ENCODE measurements around the gene DECR2.
A peak's percentile ranks its signal among the peaks of the same experiment; 100 is the strongest.
"Not testable (repeated sequence)": the region's sequence is repeated elsewhere in the genome, so short reads cannot be mapped to it uniquely, and the experiment has no call there.

Gene DECR2, protein sequence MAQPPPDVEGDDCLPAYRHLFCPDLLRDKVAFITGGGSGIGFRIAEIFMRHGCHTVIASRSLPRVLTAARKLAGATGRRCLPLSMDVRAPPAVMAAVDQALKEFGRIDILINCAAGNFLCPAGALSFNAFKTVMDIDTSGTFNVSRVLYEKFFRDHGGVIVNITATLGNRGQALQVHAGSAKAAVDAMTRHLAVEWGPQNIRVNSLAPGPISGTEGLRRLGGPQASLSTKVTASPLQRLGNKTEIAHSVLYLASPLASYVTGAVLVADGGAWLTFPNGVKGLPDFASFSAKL

DNA sequence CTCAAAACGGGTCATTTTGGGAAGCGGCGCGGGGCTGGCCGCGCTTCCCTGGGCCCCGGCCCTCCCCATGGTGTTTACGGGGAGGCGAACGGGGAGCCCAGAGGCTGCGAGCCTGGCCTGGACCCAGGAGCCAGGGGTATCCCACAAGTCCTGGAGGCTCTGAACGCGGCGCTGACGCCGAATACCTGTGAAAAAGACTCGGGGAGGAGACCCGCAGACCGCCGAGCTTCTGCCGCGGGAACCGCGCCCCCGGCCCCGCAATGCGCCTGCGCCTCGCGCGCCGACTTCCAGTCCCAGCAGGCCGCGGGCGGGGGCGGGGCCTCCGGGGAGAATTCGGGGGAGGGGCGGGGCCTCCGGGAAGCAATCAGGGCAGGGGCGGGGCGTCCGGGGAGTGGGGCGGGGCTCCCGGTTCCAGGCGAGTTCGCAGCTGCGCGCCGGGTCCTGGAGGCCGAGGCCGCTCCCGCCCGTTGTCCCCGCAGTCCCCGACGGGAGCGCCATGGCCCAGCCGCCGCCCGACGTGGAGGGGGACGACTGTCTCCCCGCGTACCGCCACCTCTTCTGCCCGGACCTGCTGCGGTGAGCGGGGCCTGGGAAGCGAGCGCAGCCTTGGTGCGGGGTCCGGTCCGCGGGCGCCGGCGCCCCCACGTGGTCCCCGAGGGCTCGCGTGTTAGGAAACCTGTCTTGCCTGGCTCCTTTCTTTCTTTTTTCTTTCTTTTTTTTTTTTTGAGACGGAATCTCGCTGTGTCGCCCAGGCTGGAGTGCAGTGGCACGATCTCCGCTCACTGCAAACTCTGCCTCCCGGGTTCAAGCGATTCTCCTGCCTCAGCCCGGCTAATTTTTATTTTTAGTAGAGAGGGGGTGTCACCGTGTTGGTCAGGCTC is at the start of gene DECR2:
DECR2 (plus strand) TSS at position 418 of the 881 bp plus-strand sequence; CDS start at position 497, 79 bp downstream.
- peak; percentile 63 for DNase-seq (ENCODE audit: low read depth)

DNA sequence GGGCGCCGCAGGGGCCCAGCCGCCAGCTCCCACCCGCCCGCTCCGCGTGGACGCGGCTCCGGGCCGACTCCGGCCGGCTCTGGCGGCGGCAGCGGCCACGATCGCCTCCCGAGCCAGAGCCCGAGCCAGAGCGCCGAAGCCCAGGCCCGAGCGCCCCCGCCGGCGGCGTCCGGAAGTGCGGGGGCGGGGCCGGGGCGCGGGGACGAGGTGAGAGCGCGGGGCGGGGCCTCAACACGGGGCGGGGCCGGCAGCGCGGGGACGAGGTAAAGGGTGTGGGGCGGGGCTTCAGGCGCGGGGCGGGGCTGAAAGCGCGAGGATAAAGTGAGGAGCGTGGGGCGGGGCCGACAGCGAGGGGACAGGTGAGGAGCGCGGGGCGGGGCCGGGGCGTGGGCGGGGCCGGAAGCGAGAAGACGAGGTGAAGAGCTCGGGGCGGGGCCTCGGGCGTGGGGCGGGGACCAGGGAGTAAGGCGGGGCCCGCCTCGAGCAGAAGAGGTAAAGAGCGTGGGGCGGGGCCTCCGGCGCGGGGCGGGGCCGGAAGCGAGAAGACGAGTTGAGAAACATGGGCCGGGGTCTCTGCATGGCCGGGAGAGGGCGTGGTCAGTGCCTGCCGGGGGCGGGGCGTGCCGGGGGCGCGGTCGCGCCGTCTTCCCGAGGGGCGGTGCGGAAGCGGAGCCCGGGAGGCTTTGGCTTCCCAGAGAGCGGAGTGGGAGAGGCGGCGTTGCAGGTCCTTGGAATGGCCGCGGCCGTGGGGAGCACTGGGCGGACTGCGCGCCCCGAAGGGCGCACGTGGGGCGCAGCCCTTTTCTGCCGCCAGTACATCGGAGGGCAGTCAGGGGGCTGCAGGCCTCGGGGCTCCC is 48.9 kb upstream of the DECR2 start, which contains the start of gene AXIN1:
AXIN1 (minus strand) TSS at position 177 of the 857 bp plus-strand sequence. CDS start 5,698 bp downstream, outside the sequence.
- DNase-seq (ENCODE audit: low read depth): peak; percentile 82

DNA sequence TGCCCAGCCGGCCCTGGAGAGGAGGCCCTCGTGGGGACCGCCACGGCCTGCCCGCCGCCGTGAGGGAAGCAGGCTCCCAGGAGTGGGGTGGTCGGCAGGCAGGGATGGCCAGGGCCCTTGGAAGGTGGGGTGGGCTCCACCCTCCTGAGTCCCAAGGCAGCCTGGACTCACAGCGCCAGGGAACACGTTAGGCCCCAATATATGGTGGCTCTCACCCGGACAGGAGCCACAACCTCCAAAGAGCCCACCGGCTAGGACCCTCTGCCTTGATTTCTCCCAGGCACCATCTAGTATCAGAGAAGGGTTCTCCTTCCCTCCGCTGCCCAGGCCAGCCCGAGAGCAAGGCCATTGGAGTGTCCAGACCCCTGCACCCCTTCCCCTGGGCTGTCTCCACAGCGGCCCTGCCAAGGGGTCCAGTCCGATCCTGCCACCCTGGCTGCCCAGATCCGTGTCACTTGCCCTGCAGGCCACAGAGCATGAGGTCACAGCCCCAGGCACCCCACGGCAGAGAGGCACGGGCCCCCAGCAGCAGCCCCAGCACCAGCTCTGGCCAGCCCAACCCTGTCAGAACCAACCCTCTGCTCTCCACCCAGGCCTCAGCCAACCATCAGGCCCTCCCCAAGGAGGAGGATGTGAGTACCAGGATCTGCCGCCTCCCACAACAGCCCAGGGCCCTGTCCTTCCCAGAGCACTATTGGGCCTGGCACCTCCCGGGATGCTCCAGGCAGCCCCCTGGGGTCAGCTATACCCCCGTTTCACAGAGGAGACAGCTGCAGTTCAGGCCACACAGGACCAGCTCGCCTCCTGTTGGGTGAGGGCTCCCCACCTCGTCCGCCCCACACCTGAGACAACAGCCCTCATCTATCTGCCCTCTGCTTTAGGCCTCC is 48.0 kb upstream of the DECR2 start:
- DNase-seq (ENCODE audit: low read depth): no peak

DNA sequence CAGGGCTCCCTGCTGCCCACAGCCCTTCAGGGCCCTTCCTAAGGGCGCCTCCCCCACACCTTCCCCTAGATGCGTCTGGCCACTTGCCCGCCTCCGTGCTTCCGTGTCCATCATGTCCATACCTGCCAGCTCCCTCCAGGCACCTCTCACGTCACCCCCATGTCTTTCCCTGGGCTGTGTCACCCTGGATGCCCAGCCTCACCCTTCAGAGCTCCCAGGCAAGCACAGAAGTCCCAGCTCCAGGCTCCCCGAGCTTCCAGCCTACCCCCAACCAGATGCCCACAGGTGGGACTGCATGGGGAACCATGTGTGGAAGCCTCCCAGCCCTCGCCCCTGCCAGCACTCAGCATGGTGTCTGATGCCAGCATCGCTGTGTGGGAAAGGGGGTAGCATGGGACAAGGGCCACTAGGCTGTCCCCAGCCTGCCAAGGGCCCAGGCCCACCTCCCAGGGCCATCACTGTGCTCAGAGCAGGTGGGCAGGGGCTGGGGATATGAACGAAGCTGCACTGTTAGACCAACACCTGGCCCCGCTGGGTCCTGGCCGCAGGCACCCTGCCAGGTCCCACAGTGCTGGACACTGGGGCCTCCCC is 47.3 kb upstream of the DECR2 start:
- DNase-seq (ENCODE audit: low read depth): no peak

- DNase-seq (ENCODE audit: low read depth): no peak
Measured at GRCh38 chr16:354971-355461, 46.7 kb upstream of the DECR2 start.

GRCh38 chr16:356741-357140 is 44.9 kb upstream of the DECR2 start:
- no peak for DNase-seq (ENCODE audit: low read depth)

- no peak for DNase-seq (ENCODE audit: low read depth)
Measured at GRCh38 chr16:359067-359763, 42.5 kb upstream of the DECR2 start.

DNA sequence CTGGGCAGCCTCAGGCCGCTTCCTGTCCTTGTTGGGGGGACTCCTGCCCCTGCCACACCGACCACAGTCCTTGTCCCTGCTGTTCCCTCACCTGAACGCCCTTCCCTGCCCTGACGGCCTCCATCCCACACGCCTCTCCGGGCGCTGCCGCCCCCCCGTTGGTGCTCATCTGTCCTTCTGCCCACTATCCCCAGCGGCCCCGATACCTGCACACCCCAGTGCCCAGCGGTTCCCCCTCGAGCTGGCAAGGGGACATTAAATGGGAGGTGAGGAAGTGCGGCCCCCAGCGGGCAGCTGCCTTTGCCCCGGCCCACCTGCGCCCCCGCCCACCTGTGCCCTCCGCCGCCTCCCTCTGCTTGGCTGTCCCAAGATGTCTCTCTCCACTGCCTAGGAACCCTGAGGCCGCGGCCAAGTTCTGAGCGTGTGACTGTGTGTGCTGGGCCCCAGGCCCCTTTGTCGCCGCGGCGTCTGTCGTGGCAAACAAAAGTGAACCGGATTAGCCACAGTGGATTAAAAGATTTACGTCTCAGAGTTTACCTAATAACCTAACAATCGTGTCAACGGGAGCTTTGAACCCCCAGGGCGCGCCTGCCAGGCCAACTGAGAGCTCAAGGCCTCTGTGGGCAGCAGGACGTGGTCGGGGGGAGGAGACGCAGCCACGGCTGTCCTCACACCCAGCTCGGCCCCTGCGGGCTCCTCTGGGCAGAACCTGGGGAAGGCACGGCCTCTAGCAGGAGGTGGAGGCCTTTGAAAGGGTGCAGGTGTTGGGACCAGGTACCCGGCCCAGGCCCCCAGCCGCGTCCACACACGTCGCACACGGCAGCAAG is 41.6 kb upstream of the DECR2 start:
- no peak for DNase-seq (ENCODE audit: low read depth)

- no peak for DNase-seq (ENCODE audit: low read depth)
Measured at GRCh38 chr16:360698-361336, 40.9 kb upstream of the DECR2 start.

DNA sequence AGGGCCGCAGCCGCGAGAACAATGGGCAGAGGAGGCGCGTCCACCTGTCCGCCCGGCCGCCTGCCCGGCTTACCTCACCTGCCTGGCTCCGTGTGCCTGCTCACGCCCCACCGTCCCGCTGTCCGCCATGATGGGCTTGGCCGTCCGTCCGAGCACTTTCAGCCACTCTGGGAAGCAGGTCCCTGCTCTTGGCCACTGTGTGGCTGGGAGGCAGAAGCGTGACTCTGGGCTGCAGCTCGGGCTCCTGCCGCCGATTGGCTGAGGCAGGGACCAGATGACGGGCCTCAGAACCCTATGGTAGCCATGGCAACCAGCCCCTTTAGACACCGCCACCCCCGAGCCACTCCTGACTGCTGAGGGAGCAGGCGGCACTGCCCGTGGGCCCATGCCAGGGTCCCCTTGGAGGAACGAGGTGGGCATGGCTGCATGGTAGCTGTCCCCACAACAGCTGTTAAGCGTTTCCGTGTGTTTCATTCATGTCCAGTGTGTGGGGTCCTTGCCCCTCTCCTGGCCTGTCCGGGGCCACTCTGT is 40.3 kb upstream of the DECR2 start:
- no peak for DNase-seq (ENCODE audit: low read depth)

DNA sequence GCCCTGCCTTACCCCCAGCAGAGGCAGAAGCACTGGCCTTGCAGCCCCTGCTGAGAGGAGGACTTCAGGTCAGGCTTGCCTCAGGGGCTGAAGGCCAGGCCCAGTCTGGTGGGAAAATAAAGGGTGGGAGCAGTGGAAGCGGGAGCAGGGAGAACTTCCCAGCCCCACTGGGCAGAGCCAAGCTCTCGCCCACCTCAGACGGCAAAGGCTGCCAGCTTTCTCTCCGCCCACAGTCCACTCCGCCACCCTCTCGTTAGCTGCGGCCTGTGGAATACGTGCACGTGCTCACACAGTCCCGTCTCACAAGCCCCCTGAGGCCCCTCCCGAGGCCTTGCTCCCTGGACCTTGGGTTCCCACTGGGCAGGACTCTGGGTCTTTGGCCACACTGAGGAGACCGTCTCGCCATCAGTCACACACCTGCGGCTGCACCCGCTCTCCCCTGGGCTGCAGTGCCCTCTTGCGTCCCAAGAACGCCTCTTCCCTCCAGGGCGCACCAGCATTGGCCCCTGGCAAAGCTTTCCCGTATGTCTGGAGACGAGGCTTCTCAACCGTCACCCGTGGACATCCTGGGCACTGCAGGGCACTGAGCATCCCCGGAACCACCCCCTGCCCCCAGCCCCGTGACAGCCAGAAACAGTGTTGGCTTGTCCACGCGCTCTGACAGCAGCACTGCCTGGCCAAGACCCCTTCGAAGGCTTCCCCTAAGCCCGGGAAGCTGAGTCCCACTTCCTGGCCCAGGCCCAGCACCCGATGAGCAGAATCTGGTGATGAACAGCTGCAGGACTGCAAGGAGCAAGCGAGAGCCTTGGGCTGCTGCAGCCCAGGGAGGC is 39.6 kb upstream of the DECR2 start:
- DNase-seq (ENCODE audit: low read depth): no peak

GRCh38 chr16:362702-362999 is 39.0 kb upstream of the DECR2 start:
- DNase-seq (ENCODE audit: low read depth): not testable (repeated sequence)

GRCh38 chr16:363110-363765 is 38.4 kb upstream of the DECR2 start:
- DNase-seq (ENCODE audit: low read depth): no peak

DNA sequence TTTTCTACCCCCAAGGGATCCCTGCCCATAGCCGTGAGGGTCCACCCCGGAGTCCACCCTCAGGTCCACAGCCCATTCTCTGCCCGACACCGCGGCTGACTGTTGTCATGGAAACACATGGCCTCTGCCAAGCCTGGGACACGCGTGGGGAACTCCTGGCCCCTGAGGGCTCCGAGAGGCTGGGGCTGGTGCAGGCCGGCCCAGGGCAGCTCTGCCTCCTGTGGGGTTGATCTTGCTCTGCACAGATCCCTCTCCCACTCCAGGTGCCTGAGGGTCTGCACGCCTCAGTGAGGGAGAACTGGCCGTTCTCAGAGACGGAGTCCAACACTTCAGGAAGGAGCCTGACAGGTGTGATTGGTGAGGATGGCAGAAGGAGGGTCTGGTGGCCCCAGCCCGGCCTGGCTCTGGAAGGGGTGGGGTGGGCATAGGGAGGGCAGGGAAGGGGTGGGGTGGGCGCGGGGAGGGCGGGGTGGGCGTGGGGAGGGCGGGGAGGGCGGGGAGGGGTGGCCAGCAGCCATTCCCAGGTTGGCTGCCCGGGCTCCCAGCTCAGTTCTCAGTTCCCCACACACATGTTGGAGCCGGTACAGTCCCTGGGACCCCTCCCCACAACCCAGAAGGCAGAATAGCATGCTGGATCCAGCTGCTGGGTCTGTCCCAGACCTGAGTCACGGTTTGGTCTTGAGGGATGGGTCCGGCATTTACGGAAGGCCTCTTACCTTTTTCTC is 37.8 kb upstream of the DECR2 start:
- no peak for DNase-seq (ENCODE audit: low read depth)

DNA sequence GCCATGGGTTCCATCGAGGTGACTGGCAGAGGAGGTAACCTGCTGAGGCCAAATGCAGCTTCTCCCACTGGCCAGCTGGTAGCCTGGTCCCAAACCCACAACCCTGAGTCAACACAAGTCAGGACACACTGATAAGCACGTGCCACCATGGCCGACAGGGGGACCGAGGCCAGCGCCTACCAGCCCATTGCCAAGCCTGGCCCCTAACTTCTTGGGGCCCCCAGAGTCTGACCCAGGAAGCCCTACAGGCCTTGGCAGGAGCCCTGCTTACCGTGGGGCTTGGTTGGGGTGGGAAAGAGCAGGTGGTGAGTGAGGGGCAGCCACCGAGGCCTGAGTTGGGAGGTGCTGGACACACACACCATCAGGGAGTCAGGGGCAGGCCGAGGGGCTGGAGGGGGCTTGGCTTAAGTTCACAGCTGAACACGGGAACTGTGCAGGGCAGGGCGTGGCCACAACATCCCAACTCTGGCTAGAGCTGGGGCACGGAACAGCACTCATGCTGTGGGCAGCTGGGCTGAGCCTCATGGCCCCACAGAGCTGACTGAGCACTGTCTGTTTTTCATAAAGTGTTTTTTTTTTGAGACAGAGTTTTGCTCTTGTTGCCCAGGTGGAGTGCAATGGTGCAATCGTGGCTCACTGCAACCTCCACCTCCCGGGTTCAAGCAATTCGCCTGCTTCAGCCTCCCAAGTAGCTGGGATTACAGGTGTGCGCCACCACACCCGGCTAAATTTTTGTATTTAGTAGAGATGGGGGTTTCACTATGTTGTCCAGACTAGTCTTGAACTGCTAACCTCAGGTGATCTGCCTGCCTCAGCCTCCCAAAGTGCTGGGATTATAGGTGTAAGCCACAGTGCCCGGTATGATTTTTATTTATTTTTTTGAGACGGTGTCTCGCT is 36.8 kb upstream of the DECR2 start:
- no peak for DNase-seq (ENCODE audit: low read depth)

All from CMK (cell line).